HG03342 (cell line): ENCODE measurements around the gene ZMIZ1.
"Not testable (repeated sequence)": the region's sequence is repeated elsewhere in the genome, so short reads cannot be mapped to it uniquely, and the experiment has no call there.

ENCODE experiments used
- ATAC-seq: cut with Tn5 transposase; IDR thresholded peaks from one replicate; pipeline ENCODE4 v1.9.1; 2021; ENCODE audit warnings: mild to moderate bottlenecking, moderate library complexity; ENCODE audit not compliant: unreplicated experiment

Gene ZMIZ1

GRCh38 chr10:79332610-79333315, 264.0 kb downstream of the ZMIZ1 start:
- not testable (repeated sequence) for ATAC-seq

DNA sequence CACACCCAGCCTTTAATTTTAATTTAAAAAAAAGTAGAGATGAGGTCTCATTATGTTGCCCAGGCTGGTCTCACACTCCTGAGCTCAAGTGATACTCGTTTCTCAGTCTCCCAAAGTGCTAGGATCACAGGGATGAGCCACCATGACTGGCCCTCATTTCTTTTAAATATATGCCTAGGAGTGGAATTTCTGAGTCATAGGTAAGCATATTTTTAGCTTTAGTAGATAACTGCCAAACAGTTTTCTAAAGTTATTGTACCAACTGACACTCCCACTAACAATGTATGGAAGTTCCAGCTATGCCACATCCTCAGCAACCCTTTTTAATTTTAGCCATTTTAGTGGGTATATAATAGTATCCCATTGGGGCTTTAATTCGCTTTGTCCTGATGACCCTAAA, 264.7 kb downstream of the ZMIZ1 start:
- no peak for ATAC-seq

GRCh38 chr10:79334573-79334972, 265.8 kb downstream of the ZMIZ1 start:
- ATAC-seq: no peak

DNA sequence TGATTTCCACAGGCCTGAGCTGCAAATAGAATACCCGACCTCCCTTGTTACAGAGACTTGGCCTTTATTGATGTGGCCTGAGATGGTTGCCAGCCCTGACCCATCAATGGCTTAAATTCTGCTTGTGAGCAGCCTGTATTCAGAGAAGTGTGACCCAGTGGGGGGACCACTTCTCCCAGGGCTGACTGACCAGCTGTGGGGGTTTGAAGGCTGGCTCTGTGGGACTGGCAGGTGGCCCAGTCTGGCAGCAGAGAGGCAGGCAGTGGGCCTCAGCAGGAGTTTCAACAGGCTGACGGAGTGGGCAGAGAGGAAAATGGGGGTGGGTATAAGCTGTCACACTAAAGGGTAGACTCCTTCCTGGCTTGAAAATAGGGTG, 266.3 kb downstream of the ZMIZ1 start:
- ATAC-seq: no peak

DNA sequence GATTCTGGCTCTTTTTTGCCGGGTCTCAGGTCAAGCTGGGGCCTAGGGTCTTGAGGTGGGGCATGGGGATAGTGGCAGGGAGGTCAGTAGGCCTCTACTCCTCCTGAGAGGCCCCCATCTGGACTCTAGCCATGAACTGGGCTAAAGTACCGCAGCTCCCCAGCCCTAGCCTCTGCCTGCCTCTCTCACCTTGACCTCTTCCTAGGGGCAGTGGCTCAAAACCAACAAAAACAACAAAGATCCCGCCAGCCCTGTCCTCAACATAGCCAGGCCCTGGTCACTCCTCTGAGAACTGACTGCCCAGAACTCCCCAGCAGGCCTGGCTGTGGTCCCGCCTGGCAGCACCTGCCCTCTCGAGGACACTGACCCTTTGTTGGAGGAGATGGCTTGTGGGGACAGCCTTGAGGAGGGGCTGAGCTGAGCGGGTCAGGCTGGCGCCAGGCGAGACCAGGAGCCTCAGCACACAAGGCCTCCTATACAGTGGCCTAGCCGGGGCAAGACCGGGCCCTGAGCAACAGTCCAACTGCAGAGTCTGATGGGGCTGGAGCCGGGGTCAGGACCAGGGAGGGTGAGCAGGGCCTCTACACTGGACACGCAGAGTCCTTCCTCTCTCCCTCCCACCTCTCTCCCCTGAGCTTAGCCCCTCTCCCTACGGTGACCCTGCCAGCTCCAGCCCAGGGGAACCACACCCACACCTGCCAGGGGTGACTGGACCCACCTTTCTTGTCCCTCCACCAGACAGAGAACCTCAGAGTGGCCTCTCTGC, 266.9 kb downstream of the ZMIZ1 start:
- ATAC-seq: no peak

DNA sequence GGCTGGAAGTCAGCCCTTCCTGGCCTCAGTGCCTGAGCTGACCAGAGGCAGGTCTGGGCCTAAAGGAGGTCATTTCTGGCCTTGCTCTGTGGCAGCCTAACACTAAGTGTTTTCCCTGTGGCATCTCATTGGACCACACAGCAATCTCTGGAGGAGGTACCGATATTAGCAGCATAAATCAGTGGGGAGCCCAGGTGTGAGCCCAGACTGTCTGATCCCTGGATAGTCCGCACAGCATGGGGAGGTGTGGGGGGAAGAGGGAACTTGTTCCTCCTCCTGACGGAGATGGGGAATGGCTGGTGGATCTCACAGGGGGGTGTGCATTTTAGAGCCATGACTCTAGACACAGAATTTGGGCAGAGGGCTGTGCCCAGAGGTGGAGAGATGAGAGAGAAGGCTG, 267.5 kb downstream of the ZMIZ1 start:
- no peak for ATAC-seq

- ATAC-seq: no peak
Measured at GRCh38 chr10:79336739-79337138, 268.0 kb downstream of the ZMIZ1 start.

GRCh38 chr10:79337783-79338469, 269.2 kb downstream of the ZMIZ1 start:
- not testable (repeated sequence) for ATAC-seq

DNA sequence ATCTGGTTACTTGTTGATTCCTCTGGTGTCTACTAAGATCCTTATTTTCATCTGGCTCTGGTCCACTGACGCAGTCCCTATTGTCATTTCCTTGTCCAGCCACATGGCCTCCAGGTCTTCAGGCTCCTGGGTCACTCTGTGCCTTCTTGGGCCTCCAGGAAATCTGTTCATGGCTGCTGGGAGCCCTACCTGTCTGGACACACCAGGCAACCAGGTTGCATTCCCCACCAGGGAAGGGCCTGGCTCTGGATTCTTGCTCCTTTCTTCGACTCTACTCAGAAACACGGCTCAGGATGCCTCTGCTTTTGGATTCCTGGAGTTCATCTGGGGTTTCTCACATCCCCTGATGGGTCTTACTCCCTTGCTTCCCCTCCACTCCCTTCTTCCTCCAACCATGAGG, 270.5 kb downstream of the ZMIZ1 start:
- ATAC-seq: no peak

DNA sequence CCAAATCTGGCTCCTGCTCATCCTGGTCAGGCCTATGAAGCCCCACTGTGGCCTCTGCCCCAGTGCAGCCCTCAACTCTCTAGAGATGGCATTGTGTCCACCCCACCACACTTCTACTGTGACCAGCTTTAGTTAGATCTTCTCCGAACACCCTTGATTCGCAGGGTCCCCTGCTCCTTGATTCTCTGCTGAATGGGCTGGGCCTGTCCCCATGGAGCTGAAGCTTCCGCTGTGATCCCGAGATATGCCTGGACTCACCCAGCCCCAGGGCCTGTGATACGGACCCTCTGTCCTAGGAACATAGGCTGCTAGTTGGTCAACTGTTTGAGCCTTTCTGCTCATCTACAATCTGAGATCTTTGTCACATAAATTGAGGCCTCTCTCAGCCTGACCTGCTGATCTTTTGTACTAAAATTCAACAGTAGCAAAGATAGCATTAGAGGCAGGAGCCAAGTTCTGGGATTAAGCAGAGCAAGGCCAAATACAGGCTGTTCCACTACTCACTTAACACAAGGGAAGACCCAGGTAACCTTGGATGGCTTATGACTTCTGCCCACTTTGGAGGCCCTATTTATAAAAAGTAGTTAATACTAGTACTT, 272.0 kb downstream of the ZMIZ1 start:
- ATAC-seq: no peak

- no peak for ATAC-seq
Measured at GRCh38 chr10:79342295-79342761, 273.6 kb downstream of the ZMIZ1 start.

DNA sequence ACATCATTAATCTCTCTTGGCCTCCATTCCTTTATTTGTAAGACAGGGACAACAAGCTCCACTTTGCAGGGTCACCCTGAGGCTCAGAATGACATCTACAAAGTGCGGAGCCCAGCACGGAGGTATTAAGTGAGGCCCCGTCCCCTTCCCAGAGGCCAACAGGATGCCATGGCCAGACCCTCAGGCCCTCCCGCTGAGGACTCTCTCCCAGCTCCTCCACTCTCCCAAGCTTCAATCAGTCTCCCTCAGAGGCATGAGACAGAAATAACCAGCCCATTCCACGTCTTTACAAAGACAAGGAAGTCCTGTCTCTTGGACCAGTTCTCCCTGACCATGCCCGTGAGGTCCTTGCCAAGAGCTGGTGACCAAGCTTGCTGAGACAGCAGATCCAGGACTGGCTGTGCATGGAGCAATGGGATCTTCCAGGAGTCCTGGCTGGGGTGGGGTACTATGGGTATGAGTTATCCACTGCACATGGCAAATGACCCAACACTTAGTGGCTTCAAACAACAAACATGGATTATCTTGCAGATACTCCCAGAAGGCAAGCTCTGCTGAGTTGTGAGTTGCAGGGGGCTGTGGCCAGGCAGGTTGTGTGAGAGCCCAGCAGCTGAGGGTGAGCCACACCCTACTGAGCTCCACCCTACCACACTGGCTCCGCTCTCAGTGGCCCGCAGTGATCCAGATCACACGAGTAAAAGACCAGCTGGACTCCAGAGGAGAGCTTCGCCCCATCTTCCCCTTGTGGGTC, 274.2 kb downstream of the ZMIZ1 start:
- no peak for ATAC-seq

- ATAC-seq: no peak
Measured at GRCh38 chr10:79344502-79345195, 275.9 kb downstream of the ZMIZ1 start.

GRCh38 chr10:79345241-79346011, 276.7 kb downstream of the ZMIZ1 start:
- no peak for ATAC-seq

- ATAC-seq: no peak
Measured at GRCh38 chr10:79346012-79346340, 277.2 kb downstream of the ZMIZ1 start.

DNA sequence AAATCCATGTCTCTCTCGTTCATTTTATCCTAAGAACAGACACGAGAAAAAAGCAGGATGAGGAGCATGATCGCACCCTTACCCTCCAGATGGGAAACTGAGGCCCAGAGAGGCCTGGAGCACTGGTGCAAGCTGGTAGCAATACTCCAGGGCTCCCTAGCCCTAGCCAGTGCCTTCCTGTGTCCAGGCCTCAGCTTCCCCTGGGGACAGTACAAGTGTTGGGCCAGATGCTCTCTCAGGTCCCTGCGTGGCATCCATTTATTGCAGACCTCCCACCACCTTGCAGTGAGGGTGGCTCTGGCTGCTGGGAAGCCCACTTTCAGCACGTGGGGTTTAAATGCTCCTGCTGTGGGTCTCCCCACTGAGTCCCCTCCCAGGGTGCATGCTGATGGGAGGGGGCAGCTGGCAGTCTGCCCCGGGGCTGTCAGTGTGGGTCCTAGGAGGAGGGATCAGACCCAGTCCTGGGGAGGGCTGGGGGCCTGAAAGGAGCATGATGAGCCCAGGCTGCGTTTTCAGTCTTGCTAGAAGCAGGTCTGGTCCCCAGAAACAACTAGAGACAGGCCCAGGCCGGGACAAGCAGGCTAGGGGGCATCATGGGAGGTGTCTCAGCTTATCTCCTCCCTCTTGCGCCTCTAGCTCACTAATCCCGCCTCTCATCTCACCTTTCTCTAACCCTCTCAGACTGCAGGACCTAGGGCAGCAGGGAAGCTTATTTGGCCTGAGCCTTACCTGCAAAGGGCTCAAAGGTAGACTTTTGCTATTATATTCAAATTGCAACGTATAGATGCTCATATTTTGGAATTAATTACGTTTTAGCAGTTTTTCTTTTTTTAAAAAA, 277.8 kb downstream of the ZMIZ1 start:
- no peak for ATAC-seq

GRCh38 chr10:79347226-79347893, 278.6 kb downstream of the ZMIZ1 start, which contains the start of gene PPIF:
TSS of gene PPIF (plus strand) at chr10:79347469. CDS start at chr10:79347549, 80 bp downstream.
- peak; percentile 78 for ATAC-seq
